ENCODE measurements around the gene FMO1. TPM values are rescaled to one million over a fixed set of nuclear protein-coding genes. Genes with fewer than 3 reads are reported as not detected.
A peak's percentile ranks its signal among the peaks of the same experiment; 100 is the strongest.

Gene FMO1
- polyA plus RNA-seq, 4 donors, result 0.54 to 236 TPM; not detected in 2

- Histone ChIP-seq H3K27me3 (ENCODE audit: control insufficient read depth in 3 of 3, insufficient read depth in 3 of 3, low read length in 3 of 3) (no peaks in the 10 kb centered on the region), H3K4me1 (ENCODE audit: control insufficient read depth in 3 of 3, insufficient read depth in 2 of 3, low read depth in 1 of 3, low read length in 2 of 3) (peaks cover 0 to 4% (median 2%) of the 10 kb centered on the region in 3 donors), H3K36me3 (ENCODE audit: control insufficient read depth in 3 of 3, insufficient read depth in 2 of 3, low read depth in 1 of 3, low read length in 3 of 3) (peaks cover 0 to 4% (median 3%) of the 10 kb centered on the region in 3 donors), H3K9me3 (ENCODE audit: control insufficient read depth in 2 of 2, insufficient read depth in 1 of 2, low read depth in 1 of 2, low read length in 1 of 2) (peaks cover 0 to 5% of the 10 kb centered on the region in 2 donors), H3K4me3 (ENCODE audit: low read depth in 1 of 3, low read length in 3 of 3) (peak within 1 kb of the TSS in 2 of 3 donors; percentile 48), H3K27ac (ENCODE audit: low read depth in 1 of 3, low read length in 2 of 3) (peak within 1 kb of the TSS in 1 of 3 donors; percentile 90)
- FAIRE-seq, result peak; percentile 98
- WGBS, 3 donors, result 1% methylated on average over 10 of the region's 10 CpGs
- DNase-seq, result peak; percentile 98 to 99
Measured at GRCh38 chr1:171313835-171314320, 65.6 kb downstream of the FMO1 start, which contains the start of gene FMO4. TSS of gene FMO4 (plus strand) at chr1:171314183. CDS start at chr1:171319826, 5,643 bp downstream.

- H3K27ac ChIP-seq (ENCODE audit: low read depth in 1 of 3, low read length in 2 of 3), result peak overlapping the region in 1 of 3 donors; percentile 11
- DNase-seq, result peak in 1 of 2 donors; percentile 45
Measured at GRCh38 chr1:171329251-171329650, 81.0 kb downstream of the FMO1 start.

GRCh38 chr1:171334024-171334640 is 85.8 kb downstream of the FMO1 start:
- H3K27me3 ChIP-seq (ENCODE audit: control insufficient read depth in 3 of 3, insufficient read depth in 3 of 3, low read length in 3 of 3), result no peaks in the 10 kb centered on the region
- DNase-seq, result no peak
- no peaks in the 10 kb centered on the region for H3K9me3 ChIP-seq (ENCODE audit: control insufficient read depth in 2 of 2, insufficient read depth in 1 of 2, low read depth in 1 of 2, low read length in 1 of 2)
- no peak overlapping the region for H3K27ac ChIP-seq (ENCODE audit: low read depth in 1 of 3, low read length in 2 of 3)
- H3K36me3 ChIP-seq (ENCODE audit: control insufficient read depth in 3 of 3, insufficient read depth in 2 of 3, low read depth in 1 of 3, low read length in 3 of 3), result peaks cover 0 to 12% (median 4%) of the 10 kb centered on the region in 3 donors
- H3K4me3 ChIP-seq (ENCODE audit: low read depth in 1 of 3, low read length in 3 of 3), result no peak overlapping the region
- 87 to 100% (median 100%) methylated on average over 1 of the region's 1 CpG for WGBS, 3 donors
- peaks cover 0 to 6% (median 0%) of the 10 kb centered on the region in 3 donors for H3K4me1 ChIP-seq (ENCODE audit: control insufficient read depth in 3 of 3, insufficient read depth in 2 of 3, low read depth in 1 of 3, low read length in 2 of 3)
- FAIRE-seq, result no peak

More at GRCh38 chr1:171329251-171329650, 81.0 kb downstream of the FMO1 start:
- Histone ChIP-seq H3K36me3 (ENCODE audit: control insufficient read depth in 3 of 3, insufficient read depth in 2 of 3, low read depth in 1 of 3, low read length in 3 of 3) (peaks cover 0 to 7% (median 0%) of the 10 kb centered on the region in 3 donors), H3K4me3 (ENCODE audit: low read depth in 1 of 3, low read length in 3 of 3) (no peak overlapping the region), H3K9me3 (ENCODE audit: control insufficient read depth in 2 of 2, insufficient read depth in 1 of 2, low read depth in 1 of 2, low read length in 1 of 2) (no peaks in the 10 kb centered on the region), H3K4me1 (ENCODE audit: control insufficient read depth in 3 of 3, insufficient read depth in 2 of 3, low read depth in 1 of 3, low read length in 2 of 3) (peaks cover 0 to 20% (median 0%) of the 10 kb centered on the region in 3 donors), H3K27me3 (ENCODE audit: control insufficient read depth in 3 of 3, insufficient read depth in 3 of 3, low read length in 3 of 3) (no peaks in the 10 kb centered on the region)
- FAIRE-seq, result no peak
- WGBS, 3 donors, result 76 to 85% (median 83%) methylated on average over 7 of the region's 7 CpGs

Other genes with a start within 250 kb of the FMO1 start
- gene FMO3, start 157.6 kb upstream of the FMO1 start, polyA plus RNA-seq, result 1 to 10 TPM in 1 of 4 donors, under 1 TPM in 2, not detected in 1; 0.18 to 2.4 (median 0.79) TPM
- 1 to 10 TPM in 2 of 4 donors, under 1 TPM in 2; 0.06 to 1.6 (median 0.65) TPM for gene FMO2, start 63.2 kb upstream of the FMO1 start, polyA plus RNA-seq
- gene FMO4, start 65.7 kb downstream of the FMO1 start, polyA plus RNA-seq, result 10 to 100 TPM in 1 of 4 donors, 1 to 10 TPM in 3; 4.8 to 24.1 (median 7.5) TPM
- gene PRRC2C, start 237.0 kb downstream of the FMO1 start, polyA plus RNA-seq, result 100 to 1,000 TPM in 3 of 4 donors, 10 to 100 TPM in 1; 37.4 to 221 (median 112) TPM

All from small intestine (tissue), 7 donors.